ENCODE results near the gene HTR2C. TPM values are rescaled to one million over a fixed set of nuclear protein-coding genes. Genes with fewer than 3 reads are reported as not detected.

HTR2C gene
- total RNA-seq, 4 donors from 2014 or later, result not detected

GRCh38 chrX:114798907-114799306 is 215.0 kb downstream of the HTR2C start:
- H3K27ac ChIP-seq, result no peak overlapping the region
- H3K4me3 ChIP-seq, result no peak overlapping the region
- H3K27me3 ChIP-seq, result peaks cover 0 to 4% (median 0%) of the 10 kb centered on the region in 4 donors
- no peak for DNase-seq
- intact Hi-C loops (cut with DNase I), result no loop called here
- WGBS, 2 donors, result 53 to 57% methylated on average over 2 of the region's 2 CpGs
- no peaks in the 10 kb centered on the region for H3K36me3 ChIP-seq
- no peaks in the 10 kb centered on the region for H3K4me1 ChIP-seq
- no peaks in the 10 kb centered on the region for H3K9me3 ChIP-seq
- TF ChIP-seq CTCF (IDR thresholded peaks at IDR 0.05), result no peak
- no peak for TF ChIP-seq POLR2A (IDR thresholded peaks at IDR 0.05)

GRCh38 chrX:114800719-114801118 is 216.8 kb downstream of the HTR2C start:
- WGBS, 2 donors, result 56 to 65% methylated on average over 4 of the region's 4 CpGs
- TF ChIP-seq POLR2A (IDR thresholded peaks at IDR 0.05) (no peak), CTCF (IDR thresholded peaks at IDR 0.05) (no peak)
- intact Hi-C loops (cut with DNase I), result no loop called here
- no peak overlapping the region for H3K27ac ChIP-seq
- no peaks in the 10 kb centered on the region for H3K36me3 ChIP-seq
- H3K9me3 ChIP-seq, result no peaks in the 10 kb centered on the region
- peaks cover 0 to 4% (median 0%) of the 10 kb centered on the region in 4 donors for H3K27me3 ChIP-seq
- H3K4me1 ChIP-seq, result no peaks in the 10 kb centered on the region
- no peak overlapping the region for H3K4me3 ChIP-seq
- no peak for DNase-seq

- Histone ChIP-seq H3K4me1 (no peaks in the 10 kb centered on the region), H3K27me3 (no peaks in the 10 kb centered on the region), H3K9me3 (no peaks in the 10 kb centered on the region), H3K36me3 (no peaks in the 10 kb centered on the region), H3K27ac (no peak overlapping the region), H3K4me3 (no peak overlapping the region)
- DNase-seq, result no peak
- 55 to 65% methylated on average over 2 of the region's 2 CpGs for WGBS, 2 donors
- intact Hi-C loops (cut with DNase I), result no loop called here
- TF ChIP-seq POLR2A (IDR thresholded peaks at IDR 0.05) (no peak), CTCF (IDR thresholded peaks at IDR 0.05) (no peak)
Observed at GRCh38 chrX:114819509-114819908, 235.6 kb downstream of the HTR2C start.

GRCh38 chrX:114841051-114841450 is 257.2 kb downstream of the HTR2C start:
- DNase-seq, result no peak
- intact Hi-C loops (cut with DNase I), result no loop called here
- no peak overlapping the region for H3K4me3 ChIP-seq
- no peak overlapping the region for H3K27ac ChIP-seq
- no peaks in the 10 kb centered on the region for H3K4me1 ChIP-seq
- 82 to 100% methylated on average over 1 of the region's 1 CpG for WGBS, 2 donors
- H3K27me3 ChIP-seq, result no peaks in the 10 kb centered on the region
- no peaks in the 10 kb centered on the region for H3K36me3 ChIP-seq
- no peak for TF ChIP-seq POLR2A (IDR thresholded peaks at IDR 0.05)
- no peaks in the 10 kb centered on the region for H3K9me3 ChIP-seq

- Histone ChIP-seq H3K4me3 (no peak overlapping the region), H3K4me1 (no peaks in the 10 kb centered on the region), H3K27ac (no peak overlapping the region), H3K27me3 (no peaks in the 10 kb centered on the region), H3K36me3 (no peaks in the 10 kb centered on the region), H3K9me3 (no peaks in the 10 kb centered on the region)
- 17 to 46% methylated on average over 1 of the region's 1 CpG for WGBS, 2 donors
- intact Hi-C loops (cut with DNase I), result no loop called here
- no peak for TF ChIP-seq POLR2A (IDR thresholded peaks at IDR 0.05)
- TF ChIP-seq CTCF (IDR thresholded peaks at IDR 0.05), result no peak
- DNase-seq, result no peak
Observed at GRCh38 chrX:114842181-114842580, 258.3 kb downstream of the HTR2C start.

GRCh38 chrX:114889481-114889880 is 305.6 kb downstream of the HTR2C start:
- intact Hi-C loops (cut with DNase I), result no loop called here
- TF ChIP-seq CTCF (IDR thresholded peaks at IDR 0.05) (no peak), POLR2A (IDR thresholded peaks at IDR 0.05) (no peak)
- Histone ChIP-seq H3K27ac (no peak overlapping the region), H3K4me1 (no peaks in the 10 kb centered on the region), H3K36me3 (no peaks in the 10 kb centered on the region), H3K4me3 (no peak overlapping the region), H3K27me3 (no peaks in the 10 kb centered on the region), H3K9me3 (no peaks in the 10 kb centered on the region)
- WGBS, 2 donors, result 50 to 75% methylated on average over 1 of the region's 1 CpG
- no peak for DNase-seq
